Transverse colon (tissue), 4 donors: Measurements from ENCODE around the gene EFR3B. TPM values are rescaled to one million over a fixed set of nuclear protein-coding genes. Genes with fewer than 3 reads are reported as not detected.
"Not testable (repeated sequence)": the region's sequence is repeated elsewhere in the genome, so short reads cannot be mapped to it uniquely, and the experiment has no call there.

Experiments used
- DNase-seq: peaks from one replicate; pipeline ENCODE4 v3.0.0-alpha.2; 2019
- H3K27ac ChIP-seq, 4 donors: fragments of 200-600 bp; sonication (generic); 2 replicates each; pipeline ENCODE4 v1.5.1; 2016 to 2018; ENCODE audit warnings: inconsistent platforms in 4 of 4
- H3K27me3 ChIP-seq: fragments of 200-600 bp; sonication (generic); 2 replicates; pipeline ENCODE4 v1.5.1; 2017; ENCODE audit warnings: inconsistent platforms
- H3K36me3 ChIP-seq, 4 donors: fragments of 200-600 bp; sonication (generic); 2 replicates each; pipeline ENCODE4 v1.5.1; 2017 to 2019; ENCODE audit warnings: inconsistent platforms in 4 of 4
- H3K4me1 ChIP-seq, 4 donors: fragments of 200-600 bp; sonication (generic); 2 replicates each; pipeline ENCODE4 v1.5.1; 2017 to 2020; ENCODE audit warnings: inconsistent platforms in 4 of 4
- H3K4me3 ChIP-seq, 4 donors: fragments of 200-600 bp; sonication (generic); 1 replicate in 1 of 4; 2 replicates in 3 of 4; pipeline versions ENCODE4 v1.5.1 to v1.6.1; 2017 to 2019; ENCODE audit warnings: inconsistent platforms in 4 of 4
- H3K9me3 ChIP-seq, 2 donors: fragments of 200-600 bp; sonication (generic); 2 replicates each; pipeline ENCODE4 v1.5.1; 2017 to 2019; ENCODE audit warnings: inconsistent platforms in 2 of 2
- CTCF ChIP-seq, 5 experiments: fragments of 200-600 bp in 3 of 5; fragments of 450-650 bp in 2 of 5; sonication (generic) in 3 of 5; IDR thresholded peaks; 1 replicate in 2 of 5; 2 replicates in 3 of 5; pipeline ENCODE4 v1.5.1; 2016 to 2017; ENCODE audit warnings: antibody characterized with exemption in 5 of 5, inconsistent platforms in 3 of 5, mild to moderate bottlenecking in 2 of 5, moderate library complexity in 1 of 5
- EP300 ChIP-seq: sonication (generic); formaldehyde crosslinking; IDR thresholded peaks from one replicate; pipeline ENCODE4 v1.6.1; 2017; ENCODE audit warnings: antibody characterized with exemption, low read depth
- POLR2A ChIP-seq: fragments of 450-650 bp; IDR thresholded peaks from one replicate; pipeline ENCODE4 v1.6.1; 2016; ENCODE audit warnings: antibody characterized with exemption, mild to moderate bottlenecking, moderate library complexity
- POLR2AphosphoS5 ChIP-seq, 3 donors: sonication (generic); formaldehyde crosslinking; IDR thresholded peaks; one replicate each; pipeline ENCODE4 v1.6.1; 2016; ENCODE audit warnings: antibody characterized with exemption in 3 of 3
- WGBS, 2 donors: methylation state at CpG; one replicate each; pipeline ENCODE4 v1.1.5; 2018; ENCODE audit warnings: low coverage in 1 of 2; 5-methylcytosine and 5-hydroxymethylcytosine counted together
- in situ Hi-C, 4 donors: fragments of 200-750 bp; cut with MboI; loops; one replicate each; pipeline versions ENCODE4 v1.15.0 to v1.15.1; 2017; ENCODE audit warnings: low sequenced_read_pairs in 3 of 4, low pct_ligation_motif_present in 1 of 4, low pct_unique_long_range_greater_than_20kb in 1 of 4
- intact Hi-C: fragments of 100-400 bp; cut with DNase I; formaldehyde crosslinking; loops from one replicate; pipeline ENCODE4 v1.15.1; 2023; ENCODE audit warnings: low total_unique reads
- total RNA-seq, 4 donors: library from RNA; depleted of rRNA; stranded (reverse); fragments of >200 nt; gene quantifications; one replicate each; pipeline ENCODE4 v1.1.0, GENCODE V29; 2016

The EFR3B gene
- total RNA-seq, 4 donors from 2014 or later = under 0.01 to 1.4 (median 0.70) TPM

- intact Hi-C loops = no loop called here
These were observed 107.8 kb downstream of the EFR3B start for GRCh38 chr2:25149646-25150045.

GRCh38 chr2:25150993-25151392 lies 109.1 kb downstream of the EFR3B start:
- in situ Hi-C loops, DNase-seq, H3K27ac ChIP-seq, H3K9me3 ChIP-seq, H3K27me3 ChIP-seq, H3K4me1 ChIP-seq, intact Hi-C loops, H3K36me3 ChIP-seq, H3K4me3 ChIP-seq: not testable (repeated sequence)
- 79 to 82% methylated on average over 5 of the region's 5 CpGs for WGBS, 2 donors

More at GRCh38 chr2:25149646-25150045, 107.8 kb downstream of the EFR3B start:
- no peaks in the 10 kb centered on the region for H3K4me1 ChIP-seq
- in situ Hi-C loops = loop anchor here in 2 of 4 donors (25.0 kb wide), 1 partner anchor 737 kb away; no protein-coding TSS in a partner anchor
- no peak for DNase-seq
- TF ChIP-seq POLR2AphosphoS5 (IDR thresholded peaks at IDR 0.05) (no peak), EP300 (no peak), CTCF (IDR thresholded peaks at IDR 0.05) (no peak), POLR2A (no peak)
- no peaks in the 10 kb centered on the region for H3K36me3 ChIP-seq
- no peaks in the 10 kb centered on the region for H3K27me3 ChIP-seq
- no peaks in the 10 kb centered on the region for H3K9me3 ChIP-seq
- no peak overlapping the region for H3K27ac ChIP-seq
- 87% methylated on average over 6 of the region's 6 CpGs; no CpG with 5 or more reads in 1 of the 2 donors for WGBS, 2 donors
- H3K4me3 ChIP-seq = no peak overlapping the region

- no peak for DNase-seq
- TF ChIP-seq POLR2AphosphoS5 (IDR thresholded peaks at IDR 0.05) = no peak
- no peak for TF ChIP-seq CTCF (IDR thresholded peaks at IDR 0.05)
- TF ChIP-seq POLR2A = no peak
- no peak for TF ChIP-seq EP300
- Histone ChIP-seq H3K27ac (no peak overlapping the region), H3K36me3 (no peaks in the 10 kb centered on the region), H3K27me3 (no peaks in the 10 kb centered on the region), H3K9me3 (no peaks in the 10 kb centered on the region), H3K4me1 (no peaks in the 10 kb centered on the region), H3K4me3 (no peak overlapping the region)
- 84% methylated on average over 12 of the region's 12 CpGs; no CpG with 5 or more reads in 1 of the 2 donors for WGBS, 2 donors
- intact Hi-C loops = no loop called here
- in situ Hi-C loops = no loop called here
These were observed 109.8 kb downstream of the EFR3B start for GRCh38 chr2:25151718-25152117.

DNA sequence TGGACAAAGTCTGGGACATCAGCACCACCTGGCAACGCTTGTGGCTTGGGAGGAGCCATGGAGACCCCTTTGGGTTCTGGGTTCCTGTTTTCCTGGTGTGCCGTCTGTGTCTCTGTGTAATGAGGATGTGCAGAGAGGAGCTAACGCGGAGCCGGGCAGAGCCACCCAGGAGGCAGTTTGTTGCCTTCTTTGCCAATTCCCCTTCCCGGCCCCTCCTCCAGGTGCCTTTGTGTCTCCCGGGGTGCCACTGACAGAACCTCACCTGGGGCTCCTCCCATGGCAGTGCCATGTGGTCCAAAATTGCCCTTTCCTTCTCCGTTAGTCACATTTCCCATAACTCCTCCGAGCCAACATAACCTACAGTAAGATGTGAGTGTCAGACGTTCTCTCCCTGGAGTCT lies 113.5 kb downstream of the EFR3B start:
- intact Hi-C loops (no loop called here), in situ Hi-C loops (no loop called here)
- Histone ChIP-seq H3K4me3 (no peak overlapping the region), H3K9me3 (no peaks in the 10 kb centered on the region), H3K4me1 (no peaks in the 10 kb centered on the region), H3K27ac (no peak overlapping the region), H3K27me3 (no peaks in the 10 kb centered on the region), H3K36me3 (no peaks in the 10 kb centered on the region)
- no peak for DNase-seq
- 68 to 82% methylated on average over 2 to 10 of the region's 10 CpGs for WGBS, 2 donors
- no peak for TF ChIP-seq POLR2A
- TF ChIP-seq POLR2AphosphoS5 (IDR thresholded peaks at IDR 0.05) = no peak

DNA sequence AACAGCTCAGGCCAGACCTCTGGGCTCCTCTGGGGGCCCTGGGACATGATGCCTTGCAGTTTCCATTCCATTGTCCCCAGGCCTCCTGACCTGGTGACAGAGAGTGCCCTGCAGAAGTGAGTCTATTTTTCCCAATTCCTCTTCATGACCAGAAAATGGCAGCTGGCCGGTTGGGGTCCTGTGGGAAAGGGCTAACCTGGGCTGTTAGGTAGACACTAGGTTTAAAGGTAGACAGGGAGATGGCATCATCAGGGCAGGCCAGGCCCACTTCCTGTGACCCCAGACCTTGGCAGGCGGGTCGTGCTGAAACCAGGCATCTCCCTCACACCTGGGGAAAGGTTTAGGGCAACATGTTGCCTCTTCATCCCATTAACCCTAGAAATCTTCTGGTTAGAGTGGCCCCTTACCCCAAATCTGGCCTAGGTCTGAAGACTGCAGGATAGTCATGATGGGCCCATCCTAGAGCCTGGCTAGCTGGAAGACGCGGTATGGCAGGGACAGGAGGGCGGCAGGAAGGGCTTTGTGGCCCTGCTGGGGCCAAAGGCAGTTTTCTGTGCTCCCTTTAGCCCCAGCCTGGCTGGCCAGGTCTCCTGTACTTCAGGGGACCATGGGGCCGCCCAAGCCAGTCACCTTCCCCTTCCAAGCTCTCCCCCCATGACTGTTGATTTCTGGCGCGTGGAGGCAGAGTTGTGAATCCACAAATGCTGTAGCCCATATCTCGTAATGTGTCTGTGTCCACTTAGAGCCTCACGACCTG lies 116.4 kb downstream of the EFR3B start:
- H3K4me3 ChIP-seq = no peak overlapping the region
- no peaks in the 10 kb centered on the region for H3K4me1 ChIP-seq
- H3K27me3 ChIP-seq = peaks cover 8% of the 10 kb centered on the region
- in situ Hi-C loops = no loop called here
- intact Hi-C loops = no loop called here
- WGBS, 2 donors = 95% methylated on average over 11 of the region's 11 CpGs; no CpG with 5 or more reads in 1 of the 2 donors
- H3K27ac ChIP-seq = no peak overlapping the region
- no peaks in the 10 kb centered on the region for H3K36me3 ChIP-seq
- no peak for DNase-seq
- H3K9me3 ChIP-seq = no peaks in the 10 kb centered on the region
- no peak for TF ChIP-seq POLR2A
- no peak for TF ChIP-seq CTCF (IDR thresholded peaks at IDR 0.05)
- no peak for TF ChIP-seq EP300
- no peak for TF ChIP-seq POLR2AphosphoS5 (IDR thresholded peaks at IDR 0.05)
